CD14-positive monocyte (primary cell): ENCODE measurements around the gene UNKL. TPM values are rescaled to one million over a fixed set of nuclear protein-coding genes. Genes with fewer than 3 reads are reported as not detected.

Experiments
- DNase-seq, 3 donors: peaks; one replicate each; pipeline ENCODE4 v3.0.0-alpha.2; 2011 to 2022
- H2AFZ ChIP-seq: 2 replicates; pipeline ENCODE4 v1.6.0; 2012; ENCODE audit warnings: mild to moderate bottlenecking, low read depth, low read length, inconsistent platforms; ENCODE audit not compliant: insufficient read depth, poor library complexity, severe bottlenecking
- H3K27ac ChIP-seq, 2 donors: 1 replicate in 1 of 2; 2 replicates in 1 of 2; pipeline ENCODE4 v1.5.1; 2012 to 2013; ENCODE audit warnings: low read length in 2 of 2, control low read depth in 1 of 2, inconsistent platforms in 1 of 2, low read depth in 1 of 2, mild to moderate bottlenecking in 1 of 2
- H3K27me3 ChIP-seq, 2 donors: one replicate each; pipeline versions ENCODE4 v1.6.0 to v1.6.1; 2011 to 2013; ENCODE audit warnings: low read length in 2 of 2; ENCODE audit not compliant: control insufficient read depth in 2 of 2, insufficient read depth in 2 of 2
- H3K36me3 ChIP-seq, 2 donors: replicated peaks in 1 of 2; 1 replicate in 1 of 2; 2 replicates in 1 of 2; pipeline versions ENCODE4 v1.5.1 to v1.6.1; 2012 to 2013; ENCODE audit warnings: low read length in 2 of 2, control low read depth in 1 of 2, inconsistent platforms in 1 of 2, mild to moderate bottlenecking in 1 of 2; ENCODE audit not compliant: insufficient read depth in 2 of 2, control insufficient read depth in 1 of 2
- H3K4me1 ChIP-seq, 2 donors: 1 replicate in 1 of 2; 2 replicates in 1 of 2; pipeline versions ENCODE4 v1.5.1 to v1.6.1; 2012 to 2013; ENCODE audit warnings: low read length in 2 of 2, control low read depth in 1 of 2, inconsistent platforms in 1 of 2, mild to moderate bottlenecking in 1 of 2, moderate library complexity in 1 of 2; ENCODE audit not compliant: insufficient read depth in 2 of 2, control insufficient read depth in 1 of 2
- H3K4me2 ChIP-seq: replicated peaks from 2 replicates; pipeline ENCODE3; 2012; ENCODE audit warnings: low read length, moderate library complexity, mild to moderate bottlenecking; ENCODE audit not compliant: poor library complexity, severe bottlenecking; ENCODE audit errors: extremely low read depth
- H3K4me3 ChIP-seq, 3 experiments: fragments of 200-600 bp in 1 of 3; sonication (generic) in 1 of 3; replicated peaks in 1 of 3; 1 replicate in 2 of 3; 2 replicates in 1 of 3; pipeline ENCODE4 v1.5.1; 2011 to 2013; ENCODE audit warnings: low read length in 3 of 3, mild to moderate bottlenecking in 3 of 3, control low read depth in 2 of 3, low read depth in 2 of 3, inconsistent platforms in 1 of 3, moderate library complexity in 1 of 3
- H3K79me2 ChIP-seq: 2 replicates; pipeline ENCODE4 v1.6.0; 2012; ENCODE audit warnings: mild to moderate bottlenecking, control low read depth, inconsistent platforms, low read length, moderate library complexity; ENCODE audit not compliant: insufficient read depth
- H3K9ac ChIP-seq: 2 replicates; pipeline ENCODE4 v1.6.0; 2017; ENCODE audit warnings: low read length, mild to moderate bottlenecking; ENCODE audit not compliant: insufficient read depth, poor library complexity, severe bottlenecking
- H3K9me3 ChIP-seq, 2 donors: replicated peaks in 1 of 2; 1 replicate in 1 of 2; 2 replicates in 1 of 2; pipeline versions ENCODE4 v1.5.1 to v1.6.1; 2012 to 2013; ENCODE audit warnings: low read length in 2 of 2, control low read depth in 1 of 2; ENCODE audit not compliant: control insufficient read depth in 1 of 2, insufficient read depth in 1 of 2
- H4K20me1 ChIP-seq: 2 replicates; pipeline ENCODE4 v1.6.0; 2012; ENCODE audit warnings: mild to moderate bottlenecking, low read length, control low read depth, moderate library complexity; ENCODE audit not compliant: insufficient read depth
- H3K27ac Mint-ChIP-seq, 7 donors: one replicate each; pipeline ENCODE4 v1.8.0; 2020; ENCODE audit warnings: mild to moderate bottlenecking in 7 of 7, mixed read lengths in 7 of 7, moderate library complexity in 6 of 7, inconsistent platforms in 2 of 7
- H3K27me3 Mint-ChIP-seq, 3 donors: one replicate each; pipeline ENCODE4 v1.8.0; 2021 to 2022; ENCODE audit warnings: low read depth in 3 of 3, mild to moderate bottlenecking in 3 of 3, mixed read lengths in 3 of 3, moderate library complexity in 3 of 3, inconsistent platforms in 1 of 3
- H3K36me3 Mint-ChIP-seq, 2 donors: one replicate each; pipeline ENCODE4 v1.8.0; 2020; ENCODE audit warnings: mixed read lengths in 2 of 2, inconsistent platforms in 1 of 2, mild to moderate bottlenecking in 1 of 2
- H3K4me1 Mint-ChIP-seq: one replicate; pipeline ENCODE4 v1.8.0; 2020; ENCODE audit warnings: mild to moderate bottlenecking, mixed read lengths
- H3K4me3 Mint-ChIP-seq, 2 donors: one replicate each; pipeline ENCODE4 v1.8.0; 2020; ENCODE audit warnings: mild to moderate bottlenecking in 2 of 2, mixed read lengths in 2 of 2, moderate library complexity in 1 of 2
- H3K9me3 Mint-ChIP-seq, 7 donors: one replicate each; pipeline ENCODE4 v1.8.0; 2020 to 2022; ENCODE audit warnings: mixed read lengths in 7 of 7, mild to moderate bottlenecking in 6 of 7, moderate library complexity in 6 of 7, inconsistent platforms in 2 of 7
- WGBS: methylation state at CpG from one replicate; pipeline ENCODE4 v1.1.5; 2013; ENCODE audit warnings: missing lambda C conversion rate; ENCODE audit not compliant: insufficient coverage; 5-methylcytosine and 5-hydroxymethylcytosine counted together
- intact Hi-C, 2 donors: fragments of 100-400 bp; cut with micrococcal nuclease; formaldehyde crosslinking; loops; one replicate each; pipeline versions ENCODE4 v1.15.0 to v1.15.1; 2023
- polyA plus RNA-seq, 3 donors: library from polyadenylated mRNA; depleted of rRNA in 1 of 3; unstranded in 2 of 3; stranded (reverse) in 1 of 3; fragments of 300-500 nt in 2 of 3; fragments of >200 nt in 1 of 3; fragmentation: Illumina TruSeq in 2 of 3; gene quantifications; 1 replicate in 2 of 3; 2 replicates in 1 of 3; pipeline ENCODE4 v1.2.3, GENCODE V29; 2012 to 2021
- TF ChIP-seq, protein P1 (sequence below): fragments of 200-600 bp; IDR thresholded peaks from one replicate; pipeline ENCODE4 v1.8.0; 2022; ENCODE audit warnings: antibody characterized with exemption, mild to moderate bottlenecking

The UNKL gene
- polyA plus RNA-seq, 3 donors, result 1.2 to 19.9 (median 2.2) TPM

DNA sequence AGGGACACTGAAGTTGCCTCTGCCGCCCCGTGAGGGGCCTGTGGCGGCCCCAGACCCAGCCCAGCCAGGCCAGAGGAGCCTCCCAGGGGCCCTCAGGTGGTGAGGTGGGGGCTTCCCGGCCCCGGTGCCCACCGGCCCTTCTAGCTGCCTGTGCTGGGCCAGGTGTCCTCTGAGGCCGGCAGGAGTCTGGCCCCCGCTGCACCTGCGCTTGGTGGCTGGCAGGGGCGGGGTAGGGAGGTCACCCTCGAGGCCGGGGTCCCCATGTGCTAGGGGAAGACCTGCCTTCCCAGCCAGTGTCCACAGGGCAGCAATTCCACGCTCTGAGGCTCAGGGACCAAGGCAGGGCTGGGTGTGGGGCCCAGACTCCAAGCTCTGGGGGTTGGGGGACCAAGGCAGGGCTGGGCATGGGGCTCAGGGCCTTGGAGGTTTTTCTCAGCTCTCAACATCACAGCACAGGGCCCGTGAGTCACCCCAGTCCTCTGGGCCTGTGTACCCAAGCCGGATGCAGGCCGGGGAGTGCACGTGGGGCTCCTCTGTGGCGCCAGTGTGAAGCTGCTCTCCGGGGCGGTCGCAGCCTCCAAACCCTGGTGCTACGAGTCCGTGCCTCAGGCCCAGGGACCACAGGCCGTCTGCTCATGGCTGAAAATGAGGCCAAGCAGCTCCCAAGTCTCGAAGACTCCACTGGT, 31.2 kb upstream of the UNKL start:
- H3K4me1 ChIP-seq, result no peaks in the 10 kb centered on the region
- Mint-ChIP-seq H3K9me3 (no peaks in the 10 kb centered on the region), H3K4me1 (no peaks in the 10 kb centered on the region), H3K27me3 (peaks cover 0 to 3% (median 0%) of the 10 kb centered on the region in 3 donors), H3K4me3 (no peak overlapping the region), H3K36me3 (peaks cover 30 to 39% of the 10 kb centered on the region in 2 donors), H3K27ac (no peak overlapping the region)
- no peak overlapping the region for H3K27ac ChIP-seq
- H3K27me3 ChIP-seq, result no peaks in the 10 kb centered on the region
- TF ChIP-seq, protein P1, sequence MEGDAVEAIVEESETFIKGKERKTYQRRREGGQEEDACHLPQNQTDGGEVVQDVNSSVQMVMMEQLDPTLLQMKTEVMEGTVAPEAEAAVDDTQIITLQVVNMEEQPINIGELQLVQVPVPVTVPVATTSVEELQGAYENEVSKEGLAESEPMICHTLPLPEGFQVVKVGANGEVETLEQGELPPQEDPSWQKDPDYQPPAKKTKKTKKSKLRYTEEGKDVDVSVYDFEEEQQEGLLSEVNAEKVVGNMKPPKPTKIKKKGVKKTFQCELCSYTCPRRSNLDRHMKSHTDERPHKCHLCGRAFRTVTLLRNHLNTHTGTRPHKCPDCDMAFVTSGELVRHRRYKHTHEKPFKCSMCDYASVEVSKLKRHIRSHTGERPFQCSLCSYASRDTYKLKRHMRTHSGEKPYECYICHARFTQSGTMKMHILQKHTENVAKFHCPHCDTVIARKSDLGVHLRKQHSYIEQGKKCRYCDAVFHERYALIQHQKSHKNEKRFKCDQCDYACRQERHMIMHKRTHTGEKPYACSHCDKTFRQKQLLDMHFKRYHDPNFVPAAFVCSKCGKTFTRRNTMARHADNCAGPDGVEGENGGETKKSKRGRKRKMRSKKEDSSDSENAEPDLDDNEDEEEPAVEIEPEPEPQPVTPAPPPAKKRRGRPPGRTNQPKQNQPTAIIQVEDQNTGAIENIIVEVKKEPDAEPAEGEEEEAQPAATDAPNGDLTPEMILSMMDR, result no peak
- H3K36me3 ChIP-seq, result peaks cover 51 to 53% of the 10 kb centered on the region in 2 donors
- no peaks in the 10 kb centered on the region for H3K9me3 ChIP-seq
- no peak overlapping the region for H3K4me2 ChIP-seq
- peaks cover 32% of the 10 kb centered on the region for H4K20me1 ChIP-seq
- 92% methylated on average over 23 of the region's 25 CpGs for WGBS
- intact Hi-C loops, result no loop called here
- no peaks in the 10 kb centered on the region for H3K79me2 ChIP-seq
- H3K4me3 ChIP-seq, result no peak overlapping the region
- H2AFZ ChIP-seq, result no peak overlapping the region
- H3K9ac ChIP-seq, result no peak overlapping the region
- no peak for DNase-seq

DNA sequence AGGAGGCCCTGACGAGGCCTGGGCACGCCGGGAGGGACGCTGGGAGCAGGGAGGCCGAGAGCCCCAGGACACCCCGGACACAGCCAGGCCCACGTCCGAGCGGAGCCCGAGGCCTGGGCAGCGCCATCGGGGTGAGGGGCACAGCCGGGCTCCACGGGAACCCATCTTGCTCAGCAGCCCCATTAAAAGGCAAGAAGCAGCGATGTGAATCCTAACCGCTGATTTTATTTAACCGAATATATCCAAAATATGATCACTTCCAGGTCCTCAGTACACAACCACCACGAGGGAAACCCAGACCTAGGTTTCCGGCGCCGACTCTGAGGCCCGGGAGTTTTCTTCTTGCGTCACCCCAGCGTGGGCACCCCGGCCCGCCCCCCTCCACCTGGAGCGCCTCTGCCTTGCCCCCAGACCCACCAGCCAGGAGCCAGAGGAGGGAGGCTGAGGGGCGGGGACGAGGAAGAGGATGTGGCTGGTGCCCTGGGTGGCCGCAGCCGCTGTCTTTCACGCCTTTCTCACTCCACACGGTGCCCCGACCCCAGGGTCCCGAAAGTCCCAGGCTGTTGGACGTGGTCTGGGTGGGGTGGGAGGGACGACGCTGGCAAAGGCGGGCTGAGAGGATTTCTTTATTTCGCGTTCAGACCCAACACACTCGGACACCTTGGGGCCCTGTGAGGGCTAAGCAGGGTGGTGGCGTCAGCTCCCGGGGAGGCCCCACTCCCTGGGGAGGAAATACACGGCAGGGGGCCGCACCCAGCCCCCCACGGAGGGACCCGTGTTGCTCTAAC, 30.4 kb upstream of the UNKL start:
- intact Hi-C loops, result no loop called here
- H3K79me2 ChIP-seq, result no peaks in the 10 kb centered on the region
- H3K4me2 ChIP-seq, result no peak overlapping the region
- H3K27ac ChIP-seq, result no peak overlapping the region
- no peaks in the 10 kb centered on the region for H3K27me3 ChIP-seq
- no peak overlapping the region for H3K9ac ChIP-seq
- TF ChIP-seq, protein P1, result no peak
- H3K36me3 ChIP-seq, result peaks cover 43 to 45% of the 10 kb centered on the region in 2 donors
- H3K9me3 ChIP-seq, result no peaks in the 10 kb centered on the region
- WGBS, result 81% methylated on average over 33 of the region's 48 CpGs
- H3K4me3 ChIP-seq, result no peak overlapping the region
- Mint-ChIP-seq H3K36me3 (peaks cover 25 to 32% of the 10 kb centered on the region in 2 donors), H3K27ac (no peak overlapping the region), H3K4me1 (no peaks in the 10 kb centered on the region), H3K4me3 (no peak overlapping the region), H3K9me3 (no peaks in the 10 kb centered on the region), H3K27me3 (peaks cover 0 to 3% (median 0%) of the 10 kb centered on the region in 3 donors)
- peaks cover 28% of the 10 kb centered on the region for H4K20me1 ChIP-seq
- H3K4me1 ChIP-seq, result no peaks in the 10 kb centered on the region
- no peak overlapping the region for H2AFZ ChIP-seq
- DNase-seq, result no peak
